GM21447 (cell line): ENCODE results near the gene TAPT1.

Experiments
- ATAC-seq: cut with Tn5 transposase; IDR thresholded peaks from one replicate; pipeline ENCODE4 v1.9.1; 2021; ENCODE audit not compliant: unreplicated experiment

TAPT1 gene

GRCh38 chr4:16140231-16140878 lies 85.9 kb downstream of the TAPT1 start:
- no peak for ATAC-seq

GRCh38 chr4:16139066-16139945 lies 87.0 kb downstream of the TAPT1 start:
- ATAC-seq, result no peak

- no peak for ATAC-seq
Observed at GRCh38 chr4:16136827-16137226, 89.4 kb downstream of the TAPT1 start.

GRCh38 chr4:16136311-16136710 lies 90.0 kb downstream of the TAPT1 start:
- no peak for ATAC-seq

GRCh38 chr4:16133406-16133805 lies 92.9 kb downstream of the TAPT1 start:
- no peak for ATAC-seq

- ATAC-seq, result no peak
Observed at GRCh38 chr4:16131293-16131692, 95.0 kb downstream of the TAPT1 start.

GRCh38 chr4:16129336-16129735 lies 96.9 kb downstream of the TAPT1 start:
- ATAC-seq, result no peak

- ATAC-seq, result no peak
Observed at GRCh38 chr4:16126714-16127113, 99.6 kb downstream of the TAPT1 start.

- ATAC-seq, result no peak
Observed at GRCh38 chr4:16125571-16126445, 100.5 kb downstream of the TAPT1 start.

- ATAC-seq, result no peak
Observed at GRCh38 chr4:16124232-16124631, 102.0 kb downstream of the TAPT1 start.

GRCh38 chr4:16123356-16124084 lies 102.8 kb downstream of the TAPT1 start:
- ATAC-seq, result no peak

- no peak for ATAC-seq
Observed at GRCh38 chr4:16122784-16123183, 103.5 kb downstream of the TAPT1 start.

GRCh38 chr4:16122308-16122711 lies 104.0 kb downstream of the TAPT1 start:
- no peak for ATAC-seq

GRCh38 chr4:16120720-16121119 lies 105.6 kb downstream of the TAPT1 start:
- no peak for ATAC-seq

- no peak for ATAC-seq
Observed at GRCh38 chr4:16119981-16120380, 106.3 kb downstream of the TAPT1 start.

- no peak for ATAC-seq
Observed at GRCh38 chr4:16118090-16118489, 108.2 kb downstream of the TAPT1 start.

- ATAC-seq, result no peak
Observed at GRCh38 chr4:16117164-16117563, 109.1 kb downstream of the TAPT1 start.

- ATAC-seq, result no peak
Observed at GRCh38 chr4:16116493-16116990, 109.7 kb downstream of the TAPT1 start.

- ATAC-seq, result no peak
Observed at GRCh38 chr4:16116019-16116418, 110.3 kb downstream of the TAPT1 start.

GRCh38 chr4:16114546-16114945 lies 111.7 kb downstream of the TAPT1 start:
- ATAC-seq, result no peak

GRCh38 chr4:16113741-16114140 lies 112.5 kb downstream of the TAPT1 start:
- ATAC-seq, result no peak
